Natural killer cell (primary cell): ENCODE results near the gene MYO5C. TPM values are rescaled to one million over a fixed set of nuclear protein-coding genes. Genes with fewer than 3 reads are reported as not detected.

ENCODE experiments used
- ATAC-seq, 3 donors: fragments of 150-1000 bp in 2 of 3; fragments of 200-7000 bp in 1 of 3; cut with Tn5 transposase; 1 replicate in 1 of 3; 2 replicates in 2 of 3; pipeline ENCODE4 v1.10.0; 2021; ENCODE audit warnings: mild to moderate bottlenecking in 2 of 3, moderate library complexity in 2 of 3
- DNase-seq, 2 donors: peaks; one replicate each; pipeline versions ENCODE4 v3.0.0 to v3.0.0-alpha.2; 2013 to 2021; ENCODE audit warnings: mixed read lengths in 1 of 2
- H3K27ac ChIP-seq: one replicate; pipeline ENCODE4 v1.5.1; 2013; ENCODE audit warnings: mild to moderate bottlenecking, low read length
- H3K27me3 ChIP-seq: one replicate; pipeline ENCODE4 v1.6.1; 2013; ENCODE audit warnings: low read length; ENCODE audit not compliant: control insufficient read depth, insufficient read depth
- H3K36me3 ChIP-seq: one replicate; pipeline ENCODE4 v1.6.1; 2013; ENCODE audit warnings: low read length; ENCODE audit not compliant: control insufficient read depth, insufficient read depth
- H3K4me1 ChIP-seq: one replicate; pipeline ENCODE4 v1.6.1; 2013; ENCODE audit warnings: low read length; ENCODE audit not compliant: control insufficient read depth, insufficient read depth
- H3K4me3 ChIP-seq: one replicate; pipeline ENCODE4 v1.5.1; 2013; ENCODE audit warnings: low read length
- H3K9me3 ChIP-seq: one replicate; pipeline ENCODE4 v1.6.1; 2013; ENCODE audit warnings: low read length; ENCODE audit not compliant: control insufficient read depth, insufficient read depth
- H3K27ac Mint-ChIP-seq, 2 donors: one replicate each; pipeline ENCODE4 v1.8.0; 2022; ENCODE audit warnings: mild to moderate bottlenecking in 2 of 2, mixed read lengths in 2 of 2, moderate library complexity in 1 of 2
- H3K27me3 Mint-ChIP-seq, 2 donors: one replicate each; pipeline ENCODE4 v1.8.0; 2022; ENCODE audit warnings: low read depth in 2 of 2, mixed read lengths in 2 of 2
- H3K36me3 Mint-ChIP-seq: one replicate; pipeline ENCODE4 v1.8.0; 2022; ENCODE audit warnings: mixed read lengths
- H3K4me1 Mint-ChIP-seq, 2 donors: one replicate each; pipeline ENCODE4 v1.8.0; 2022; ENCODE audit warnings: mixed read lengths in 2 of 2
- H3K4me3 Mint-ChIP-seq: one replicate; pipeline ENCODE4 v1.8.0; 2022; ENCODE audit warnings: mild to moderate bottlenecking, moderate library complexity, mixed read lengths
- H3K9me3 Mint-ChIP-seq, 2 donors: one replicate each; pipeline ENCODE4 v1.8.0; 2022; ENCODE audit warnings: mixed read lengths in 2 of 2
- CTCF ChIP-seq: fragments of 200-600 bp; IDR thresholded peaks from one replicate; pipeline ENCODE4 v1.8.0; 2022; ENCODE audit warnings: antibody characterized with exemption
- WGBS: methylation state at CpG from one replicate; pipeline ENCODE4 v1.1.7; 2013; ENCODE audit warnings: missing lambda C conversion rate; ENCODE audit not compliant: insufficient coverage; 5-methylcytosine and 5-hydroxymethylcytosine counted together
- intact Hi-C: fragments of 100-400 bp; cut with micrococcal nuclease; formaldehyde crosslinking; loops from one replicate; pipeline ENCODE4 v1.14.2; 2022
- total RNA-seq, 4 donors: library from RNA; stranded (reverse); fragments of 120-200 nt in 1 of 4; gene quantifications; one replicate each; pipeline versions ENCODE4 v1.2.3 to v1.2.4, GENCODE V29; 2013 to 2022

MYO5C gene
- total RNA-seq, 3 donors from 2014 or later (not counting 1 experiment from before 2014, with no cell fraction given): 0.45 to 0.82 (median 0.60) TPM

DNA sequence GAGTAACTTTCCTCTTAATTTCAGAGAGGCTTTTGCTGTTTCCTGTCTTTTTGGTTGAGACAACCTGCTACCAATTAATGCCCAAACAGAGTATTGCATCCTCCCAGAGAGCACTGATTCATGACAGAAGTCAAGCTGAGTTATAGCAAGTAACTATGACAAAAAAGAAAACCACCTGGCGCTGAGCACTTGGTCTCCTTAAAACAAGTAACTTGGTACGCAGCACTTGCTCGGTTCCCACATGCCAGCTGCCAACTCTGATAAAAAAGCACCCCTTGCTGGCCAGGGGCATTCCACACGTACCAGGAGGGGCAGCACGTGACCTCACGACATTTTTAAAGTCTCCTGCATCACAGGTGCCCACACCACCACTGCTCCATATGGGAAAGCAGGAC, 13.5 kb upstream of the MYO5C start:
- no peaks in the 10 kb centered on the region for H3K4me1 ChIP-seq
- WGBS: 83% methylated on average over 6 of the region's 6 CpGs
- Mint-ChIP-seq H3K27me3 (no peaks in the 10 kb centered on the region), H3K27ac (no peak overlapping the region), H3K4me1 (peaks cover under 1 to 10% of the 10 kb centered on the region in 2 donors), H3K36me3 (peaks cover 25% of the 10 kb centered on the region), H3K4me3 (no peak overlapping the region), H3K9me3 (no peaks in the 10 kb centered on the region)
- no peak overlapping the region for H3K4me3 ChIP-seq
- intact Hi-C loops: no loop called here
- no peaks in the 10 kb centered on the region for H3K9me3 ChIP-seq
- H3K36me3 ChIP-seq: peaks cover 25% of the 10 kb centered on the region
- no peak for TF ChIP-seq CTCF
- H3K27ac ChIP-seq: no peak overlapping the region
- DNase-seq: no peak
- no peaks in the 10 kb centered on the region for H3K27me3 ChIP-seq
- no peak for ATAC-seq

GRCh38 chr15:52308446-52309153, 13.0 kb upstream of the MYO5C start:
- no peaks in the 10 kb centered on the region for H3K4me1 ChIP-seq
- WGBS: 88% methylated on average over 8 of the region's 8 CpGs
- no peak overlapping the region for H3K27ac ChIP-seq
- peaks cover 22% of the 10 kb centered on the region for H3K36me3 Mint-ChIP-seq
- H3K27ac Mint-ChIP-seq: no peak overlapping the region
- H3K4me1 Mint-ChIP-seq: peaks cover 5 to 15% of the 10 kb centered on the region in 2 donors
- H3K9me3 ChIP-seq: no peaks in the 10 kb centered on the region
- ATAC-seq (peak in 1 of 3 donors; percentile 21), DNase-seq (no peak)
- H3K4me3 Mint-ChIP-seq: no peak overlapping the region
- H3K27me3 ChIP-seq: no peaks in the 10 kb centered on the region
- no peaks in the 10 kb centered on the region for H3K27me3 Mint-ChIP-seq
- no peak overlapping the region for H3K4me3 ChIP-seq
- peaks cover 19% of the 10 kb centered on the region for H3K36me3 ChIP-seq
- no peaks in the 10 kb centered on the region for H3K9me3 Mint-ChIP-seq
- intact Hi-C loops: no loop called here
- TF ChIP-seq CTCF: no peak

GRCh38 chr15:52307847-52308246, 12.2 kb upstream of the MYO5C start:
- no peaks in the 10 kb centered on the region for H3K27me3 Mint-ChIP-seq
- no peak overlapping the region for H3K27ac Mint-ChIP-seq
- TF ChIP-seq CTCF: no peak
- Histone ChIP-seq H3K27ac (no peak overlapping the region), H3K4me1 (no peaks in the 10 kb centered on the region), H3K4me3 (no peak overlapping the region), H3K9me3 (no peaks in the 10 kb centered on the region), H3K27me3 (no peaks in the 10 kb centered on the region), H3K36me3 (peaks cover 13% of the 10 kb centered on the region)
- intact Hi-C loops: no loop called here
- ATAC-seq (no peak), DNase-seq (no peak)
- H3K9me3 Mint-ChIP-seq: no peaks in the 10 kb centered on the region
- peaks cover 15% of the 10 kb centered on the region for H3K36me3 Mint-ChIP-seq
- peaks cover 5 to 15% of the 10 kb centered on the region in 2 donors for H3K4me1 Mint-ChIP-seq
- no peak overlapping the region for H3K4me3 Mint-ChIP-seq
- WGBS: no CpG with 5 or more reads among the region's 4 CpGs

DNA sequence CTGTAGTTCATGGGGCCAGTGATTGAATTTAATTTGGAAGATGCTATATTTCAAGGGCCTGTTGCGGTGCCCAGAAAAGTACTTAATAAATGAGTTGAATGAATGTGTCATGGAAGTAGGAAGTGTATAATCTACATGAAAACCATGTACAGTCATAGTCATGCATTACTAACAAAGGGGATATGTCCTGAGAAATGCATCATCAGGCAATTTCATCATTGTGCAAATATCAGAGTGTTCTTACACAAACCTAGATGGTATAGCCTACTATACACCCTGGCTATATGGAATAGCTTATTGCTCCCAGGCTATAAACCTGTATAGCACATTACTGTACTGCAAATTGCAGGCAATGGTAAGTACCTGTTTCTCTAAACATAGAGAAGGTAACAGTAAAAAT, 10.7 kb upstream of the MYO5C start:
- intact Hi-C loops: no loop called here
- H3K36me3 Mint-ChIP-seq: peaks cover 13% of the 10 kb centered on the region
- ATAC-seq: no peak
- no peak for DNase-seq
- Histone ChIP-seq H3K9me3 (no peaks in the 10 kb centered on the region), H3K36me3 (peaks cover 10% of the 10 kb centered on the region), H3K27me3 (no peaks in the 10 kb centered on the region), H3K4me3 (no peak overlapping the region), H3K27ac (no peak overlapping the region), H3K4me1 (no peaks in the 10 kb centered on the region)
- 93% methylated on average over 1 of the region's 1 CpG for WGBS
- no peak overlapping the region for H3K27ac Mint-ChIP-seq
- H3K4me1 Mint-ChIP-seq: peaks cover 5 to 15% of the 10 kb centered on the region in 2 donors
- TF ChIP-seq CTCF: no peak
- no peak overlapping the region for H3K4me3 Mint-ChIP-seq
- no peaks in the 10 kb centered on the region for H3K27me3 Mint-ChIP-seq
- H3K9me3 Mint-ChIP-seq: no peaks in the 10 kb centered on the region
